ENCODE results near the gene HK3.
"Not testable (repeated sequence)": the region's sequence is repeated elsewhere in the genome, so short reads cannot be mapped to it uniquely, and the experiment has no call there.

Gene HK3

GRCh38 chr5:176876506-176877431 lies 22.4 kb downstream of the HK3 start:
- no peak for TF ChIP-seq CTCF (IDR thresholded peaks at IDR 0.05; ENCODE audit: control insufficient read depth, insufficient read depth, low read depth, low read length, missing control alignments)
- no peak overlapping the region for H3K4me3 ChIP-seq (ENCODE audit: control insufficient read depth, low read depth, low read length)
- DNase-seq (ENCODE audit: low read depth), result no peak

GRCh38 chr5:176875783-176876505 lies 23.2 kb downstream of the HK3 start:
- no peak for DNase-seq (ENCODE audit: low read depth)
- H3K4me3 ChIP-seq (ENCODE audit: control insufficient read depth, low read depth, low read length), result no peak overlapping the region
- no peak for TF ChIP-seq CTCF (IDR thresholded peaks at IDR 0.05; ENCODE audit: control insufficient read depth, insufficient read depth, low read depth, low read length, missing control alignments)

GRCh38 chr5:176875014-176875550 lies 24.1 kb downstream of the HK3 start:
- no peak for TF ChIP-seq CTCF (IDR thresholded peaks at IDR 0.05; ENCODE audit: control insufficient read depth, insufficient read depth, low read depth, low read length, missing control alignments)
- no peak for DNase-seq (ENCODE audit: low read depth)
- no peak overlapping the region for H3K4me3 ChIP-seq (ENCODE audit: control insufficient read depth, low read depth, low read length)

- no peak for TF ChIP-seq CTCF (IDR thresholded peaks at IDR 0.05; ENCODE audit: control insufficient read depth, insufficient read depth, low read depth, low read length, missing control alignments)
- no peak overlapping the region for H3K4me3 ChIP-seq (ENCODE audit: control insufficient read depth, low read depth, low read length)
- no peak for DNase-seq (ENCODE audit: low read depth)
Measured at GRCh38 chr5:176874198-176874780, 24.9 kb downstream of the HK3 start.

- no peak for DNase-seq (ENCODE audit: low read depth)
- no peak for TF ChIP-seq CTCF (IDR thresholded peaks at IDR 0.05; ENCODE audit: control insufficient read depth, insufficient read depth, low read depth, low read length, missing control alignments)
- no peak overlapping the region for H3K4me3 ChIP-seq (ENCODE audit: control insufficient read depth, low read depth, low read length)
Measured at GRCh38 chr5:176873541-176874172, 25.5 kb downstream of the HK3 start.

- not testable (repeated sequence) for DNase-seq (ENCODE audit: low read depth); H3K4me3 ChIP-seq (ENCODE audit: control insufficient read depth, low read depth, low read length)
Measured at GRCh38 chr5:176873011-176873410, 26.1 kb downstream of the HK3 start.

GRCh38 chr5:176872586-176872985 lies 26.6 kb downstream of the HK3 start:
- not testable (repeated sequence) for H3K4me3 ChIP-seq (ENCODE audit: control insufficient read depth, low read depth, low read length); DNase-seq (ENCODE audit: low read depth)

GRCh38 chr5:176870644-176871043 lies 28.5 kb downstream of the HK3 start:
- H3K4me3 ChIP-seq (ENCODE audit: control insufficient read depth, low read depth, low read length); DNase-seq (ENCODE audit: low read depth): not testable (repeated sequence)
